ENCODE measurements around the gene HYCC1. TPM values are rescaled to one million over a fixed set of nuclear protein-coding genes. Genes with fewer than 3 reads are reported as not detected.
"Not testable (repeated sequence)": the region's sequence is repeated elsewhere in the genome, so short reads cannot be mapped to it uniquely, and the experiment has no call there.

Gene HYCC1
- total RNA-seq, 1 experiment from 2014 or later = 23.5 TPM

DNA sequence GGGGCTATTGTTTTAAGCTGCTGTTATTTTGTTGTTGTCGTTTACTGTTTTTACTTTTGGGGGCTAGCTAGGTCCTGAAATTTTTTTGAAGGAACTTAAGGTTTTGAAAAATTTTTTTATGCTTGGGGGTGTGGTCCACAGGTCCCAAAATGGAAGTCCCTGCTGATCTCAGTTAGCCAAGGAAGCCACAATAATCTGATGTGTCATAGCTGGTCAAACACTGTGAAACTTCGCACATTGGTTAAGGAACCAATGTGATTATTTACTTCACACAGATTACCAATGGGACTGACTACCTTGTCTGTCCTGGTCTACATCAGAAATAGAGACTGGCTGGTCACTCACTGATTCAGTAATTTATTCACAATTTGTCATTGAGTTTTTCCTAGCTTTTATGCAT, 29.5 kb upstream of the HYCC1 start:
- Histone ChIP-seq H4K20me1 (ENCODE audit: insufficient read depth) (no peaks in the 10 kb centered on the region), H3K4me1 (ENCODE audit: control insufficient read depth in 1 of 2, insufficient read depth in 2 of 2, low read length in 2 of 2) (no peaks in the 10 kb centered on the region), H2AFZ (ENCODE audit: low read depth, low read length, poor library complexity, severe bottlenecking) (no peak overlapping the region), H3K27ac (ENCODE audit: low read depth, low read length) (no peak overlapping the region), H3K36me3 (ENCODE audit: control insufficient read depth in 1 of 2, insufficient read depth in 2 of 2, low read length in 2 of 2) (no peaks in the 10 kb centered on the region), H3K9me2 (ENCODE audit: insufficient read depth) (no peaks in the 10 kb centered on the region), H3K9ac (ENCODE audit: low read length) (no peak overlapping the region), H3K9me3 (ENCODE audit: control insufficient read depth in 1 of 2, insufficient read depth in 1 of 2, low read depth in 1 of 2, low read length in 2 of 2) (no peaks in the 10 kb centered on the region), H3K4me2 (ENCODE audit: low read length) (no peak overlapping the region), H3K27me3 (ENCODE audit: insufficient read depth, low read length) (no peaks in the 10 kb centered on the region), H3K4me3 (replicated peaks in 1 of 2; ENCODE audit: low read depth in 1 of 2, low read length in 2 of 2) (no peak overlapping the region), H3K79me2 (ENCODE audit: insufficient read depth, low read length) (no peaks in the 10 kb centered on the region)
- ChIA-PET CTCF (interaction anchor here (1.5 kb wide), 1 partner anchor 12 kb away, joined by 7 read pairs; no protein-coding TSS in a partner anchor), RAD21 (ENCODE audit: low non-redundant PET in 1 of 2, low total read pairs in 2 of 2, uncharacterized antibody in 2 of 2, unreplicated experiment in 2 of 2) (no interaction called here), POLR2A (interaction anchor here (0.6 kb wide), 1 partner anchor 18 kb away, joined by 3 read pairs; no protein-coding TSS in a partner anchor)
- intact Hi-C loops (cut with micrococcal nuclease) = no loop called here
- ATAC-seq = no peak
- DNase-seq (ENCODE audit: low read depth, low spot score) = no peak
- BruUV-seq (replicated peaks) = no TSS peak
- no peak for TF ChIP-seq SP1 (IDR thresholded peaks at IDR 0.05; ENCODE audit: low read depth)
- no peak for TF ChIP-seq POLR2AphosphoS5 (IDR thresholded peaks at IDR 0.05; ENCODE audit: low read depth, low read length)
- TF ChIP-seq RAD21 (IDR thresholded peaks at IDR 0.05; ENCODE audit: low read depth) = no peak
- TF ChIP-seq CEBPB (IDR thresholded peaks at IDR 0.05; ENCODE audit: low read depth) = no peak
- TF ChIP-seq, protein P1, sequence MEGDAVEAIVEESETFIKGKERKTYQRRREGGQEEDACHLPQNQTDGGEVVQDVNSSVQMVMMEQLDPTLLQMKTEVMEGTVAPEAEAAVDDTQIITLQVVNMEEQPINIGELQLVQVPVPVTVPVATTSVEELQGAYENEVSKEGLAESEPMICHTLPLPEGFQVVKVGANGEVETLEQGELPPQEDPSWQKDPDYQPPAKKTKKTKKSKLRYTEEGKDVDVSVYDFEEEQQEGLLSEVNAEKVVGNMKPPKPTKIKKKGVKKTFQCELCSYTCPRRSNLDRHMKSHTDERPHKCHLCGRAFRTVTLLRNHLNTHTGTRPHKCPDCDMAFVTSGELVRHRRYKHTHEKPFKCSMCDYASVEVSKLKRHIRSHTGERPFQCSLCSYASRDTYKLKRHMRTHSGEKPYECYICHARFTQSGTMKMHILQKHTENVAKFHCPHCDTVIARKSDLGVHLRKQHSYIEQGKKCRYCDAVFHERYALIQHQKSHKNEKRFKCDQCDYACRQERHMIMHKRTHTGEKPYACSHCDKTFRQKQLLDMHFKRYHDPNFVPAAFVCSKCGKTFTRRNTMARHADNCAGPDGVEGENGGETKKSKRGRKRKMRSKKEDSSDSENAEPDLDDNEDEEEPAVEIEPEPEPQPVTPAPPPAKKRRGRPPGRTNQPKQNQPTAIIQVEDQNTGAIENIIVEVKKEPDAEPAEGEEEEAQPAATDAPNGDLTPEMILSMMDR (IDR thresholded peaks at IDR 0.05 in 2 of 3, conservative IDR thresholded peaks at IDR 0.05 in 1 of 3; ENCODE audit: borderline replicate concordance in 1 of 3, insufficient read depth in 1 of 3, low read depth in 2 of 3, low read length in 2 of 3) = no peak
- no peak for TF ChIP-seq SIN3A (IDR thresholded peaks at IDR 0.05; ENCODE audit: low read depth)
- no peak for TF ChIP-seq JUND (IDR thresholded peaks at IDR 0.05)
- no peak for TF ChIP-seq CBX3 (IDR thresholded peaks at IDR 0.05; ENCODE audit: low read depth)
- no peak for TF ChIP-seq TCF7L2 (IDR thresholded peaks at IDR 0.05; ENCODE audit: borderline replicate concordance, extremely low read depth, insufficient read depth, insufficient read length)

DNA sequence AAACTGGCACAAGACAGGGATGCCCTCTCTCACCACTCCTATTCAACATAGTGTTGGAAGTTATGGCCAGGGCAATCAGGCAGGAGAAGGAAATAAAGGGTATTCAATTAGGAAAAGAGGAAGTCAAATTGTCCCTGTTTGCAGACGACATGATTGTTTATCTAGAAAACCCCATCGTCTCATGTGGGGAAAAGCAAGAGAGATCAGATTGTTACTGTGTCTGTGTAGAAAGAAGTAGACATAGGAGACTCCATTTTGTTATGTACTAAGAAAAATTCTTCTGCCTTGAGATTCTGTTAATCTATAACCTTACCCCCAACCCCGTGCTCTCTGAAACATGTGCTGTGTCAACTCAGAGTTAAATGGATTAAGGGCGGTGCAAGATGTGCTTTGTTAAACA, 25.7 kb upstream of the HYCC1 start:
- H3K9ac ChIP-seq (ENCODE audit: low read length); H2AFZ ChIP-seq (ENCODE audit: low read depth, low read length, poor library complexity, severe bottlenecking); CTCF ChIA-PET; H3K4me1 ChIP-seq (ENCODE audit: control insufficient read depth in 1 of 2, insufficient read depth in 2 of 2, low read length in 2 of 2); H3K4me2 ChIP-seq (ENCODE audit: low read length); H4K20me1 ChIP-seq (ENCODE audit: insufficient read depth); H3K4me3 ChIP-seq (replicated peaks in 1 of 2; ENCODE audit: low read depth in 1 of 2, low read length in 2 of 2); H3K36me3 ChIP-seq (ENCODE audit: control insufficient read depth in 1 of 2, insufficient read depth in 2 of 2, low read length in 2 of 2); H3K9me2 ChIP-seq (ENCODE audit: insufficient read depth); DNase-seq (ENCODE audit: low read depth, low spot score); H3K27ac ChIP-seq (ENCODE audit: low read depth, low read length); POLR2A ChIA-PET; BruUV-seq (replicated peaks); H3K27me3 ChIP-seq (ENCODE audit: insufficient read depth, low read length); H3K9me3 ChIP-seq (ENCODE audit: control insufficient read depth in 1 of 2, insufficient read depth in 1 of 2, low read depth in 1 of 2, low read length in 2 of 2); intact Hi-C loops (cut with micrococcal nuclease); RAD21 ChIA-PET (ENCODE audit: low non-redundant PET in 1 of 2, low total read pairs in 2 of 2, uncharacterized antibody in 2 of 2, unreplicated experiment in 2 of 2); H3K79me2 ChIP-seq (ENCODE audit: insufficient read depth, low read length); ATAC-seq: not testable (repeated sequence)
